HG03066 (cell line): ENCODE data around the gene TMEM151A.
"Not testable (repeated sequence)": the region's sequence is repeated elsewhere in the genome, so short reads cannot be mapped to it uniquely, and the experiment has no call there.

ENCODE experiments used
- ATAC-seq: cut with Tn5 transposase; IDR thresholded peaks from one replicate; pipeline ENCODE4 v1.9.1; 2021; ENCODE audit warnings: low read depth; ENCODE audit not compliant: unreplicated experiment

The TMEM151A gene

GRCh38 chr11:66267039-66267378 is 24.7 kb upstream of the TMEM151A start:
- no peak for ATAC-seq

GRCh38 chr11:66267379-66268243 is 24.1 kb upstream of the TMEM151A start:
- ATAC-seq, result peak; percentile 45

GRCh38 chr11:66268244-66268951 is 23.3 kb upstream of the TMEM151A start, which contains the start of gene RAB1B:
Gene RAB1B, plus strand, starts transcription at chr11:66268639. Its CDS starts 41 bp downstream, at chr11:66268680.
- ATAC-seq, result peak; percentile 69

GRCh38 chr11:66268952-66269905 is 22.5 kb upstream of the TMEM151A start:
- ATAC-seq, result no peak

- ATAC-seq, result no peak
Observed at GRCh38 chr11:66271816-66272215, 19.9 kb upstream of the TMEM151A start.

GRCh38 chr11:66272596-66272995 is 19.1 kb upstream of the TMEM151A start:
- no peak for ATAC-seq

- ATAC-seq, result no peak
Observed at GRCh38 chr11:66274219-66274618, 17.5 kb upstream of the TMEM151A start.

- no peak for ATAC-seq
Observed at GRCh38 chr11:66275396-66275795, 16.3 kb upstream of the TMEM151A start.

- ATAC-seq, result no peak
Observed at GRCh38 chr11:66275984-66276612, 15.6 kb upstream of the TMEM151A start.

GRCh38 chr11:66276619-66277018 is 15.1 kb upstream of the TMEM151A start:
- not testable (repeated sequence) for ATAC-seq

- not testable (repeated sequence) for ATAC-seq
Observed at GRCh38 chr11:66277064-66277463, 14.6 kb upstream of the TMEM151A start.

- ATAC-seq, result no peak
Observed at GRCh38 chr11:66277471-66278362, 14.0 kb upstream of the TMEM151A start, which contains the start of gene CNIH2. Gene CNIH2, plus strand, starts transcription at chr11:66278175. Its CDS starts 282 bp downstream, at chr11:66278457.

- ATAC-seq, result no peak
Observed at GRCh38 chr11:66278363-66279091, 13.2 kb upstream of the TMEM151A start.

GRCh38 chr11:66279092-66279734 is 12.5 kb upstream of the TMEM151A start:
- no peak for ATAC-seq

GRCh38 chr11:66280428-66280827 is 11.3 kb upstream of the TMEM151A start:
- no peak for ATAC-seq

- ATAC-seq, result no peak
Observed at GRCh38 chr11:66281001-66281400, 10.7 kb upstream of the TMEM151A start.

- no peak for ATAC-seq
Observed at GRCh38 chr11:66281776-66282467, 9.8 kb upstream of the TMEM151A start.
